SK-N-SH (cell line): ENCODE measurements around the gene ANO6. TPM values are rescaled to one million over a fixed set of nuclear protein-coding genes. Genes with fewer than 3 reads are reported as not detected.
A peak's percentile ranks its signal among the peaks of the same experiment; 100 is the strongest.

Source experiments
- CTCF ChIA-PET: fragments of 300-600, 350-600 bp; formaldehyde crosslinking; extraction: SDS; loops from one replicate; lab custom pipeline; 2021; lab: Yijun Ruan, JAX
- POLR2A ChIA-PET: fragments of 350-600 bp; sonication (Branson Sonifier 250); formaldehyde crosslinking; extraction: SDS; loops from one replicate; lab custom pipeline; 2020; ENCODE audit warnings: antibody characterized with exemption, inconsistent platforms; lab: Yijun Ruan, JAX
- DNase-seq: peaks from one replicate; pipeline ENCODE4 v3.0.0; 2012
- H2AFZ ChIP-seq: fragments of 200-600 bp; sonication (generic); 2 replicates; pipeline ENCODE4 v1.8.1; 2016; ENCODE audit warnings: antibody characterized with exemption, mild to moderate bottlenecking, low read depth
- H3F3A ChIP-seq: fragments of 200-600 bp; sonication (generic); replicated peaks from 2 replicates; pipeline ENCODE3; 2016; ENCODE audit warnings: antibody characterized with exemption, mild to moderate bottlenecking; ENCODE audit not compliant: insufficient read depth
- H3K27ac ChIP-seq, 2 experiments: fragments of 200-500 bp in 1 of 2; fragments of 200-600 bp in 1 of 2; sonication (Bioruptor generic) in 1 of 2; sonication (generic), shearing (Covaris generic) in 1 of 2; 2 replicates each; pipeline versions ENCODE4 v1.5.1 to v1.6.1; 2014 to 2016; ENCODE audit warnings: low read depth in 2 of 2, inconsistent platforms in 1 of 2, low read length in 1 of 2, mild to moderate bottlenecking in 1 of 2, mixed read lengths in 1 of 2
- H3K27me3 ChIP-seq: fragments of 200-600 bp; sonication (generic), shearing (Covaris generic); 2 replicates; pipeline ENCODE4 v1.6.1; 2016; ENCODE audit warnings: mixed run types; ENCODE audit not compliant: insufficient read depth
- H3K36me3 ChIP-seq, 2 experiments: fragments of 200-500 bp in 1 of 2; fragments of 200-600 bp in 1 of 2; sonication (Bioruptor generic) in 1 of 2; sonication (generic) in 1 of 2; replicated peaks in 1 of 2; 2 replicates each; pipeline versions ENCODE3 to v1.5.1; 2014 to 2016; ENCODE audit warnings: low read length in 1 of 2, mild to moderate bottlenecking in 1 of 2; ENCODE audit not compliant: insufficient read depth in 2 of 2, control insufficient read depth in 1 of 2
- H3K4me1 ChIP-seq, 2 experiments: fragments of 200-500 bp in 1 of 2; fragments of 200-600 bp in 1 of 2; sonication (Bioruptor generic) in 1 of 2; sonication (generic), shearing (Covaris generic) in 1 of 2; 2 replicates each; pipeline versions ENCODE4 v1.5.1 to v1.6.1; 2014 to 2016; ENCODE audit warnings: low read depth in 1 of 2, low read length in 1 of 2, mixed run types in 1 of 2; ENCODE audit not compliant: insufficient read depth in 2 of 2, control insufficient read depth in 1 of 2
- H3K4me2 ChIP-seq: fragments of 200-600 bp; sonication (generic), shearing (Covaris generic); 2 replicates; pipeline ENCODE4 v1.6.1; 2017; ENCODE audit warnings: mixed run types
- H3K4me3 ChIP-seq, 2 experiments: fragments of 200-500 bp in 1 of 2; fragments of 200-600 bp in 1 of 2; sonication (Bioruptor generic) in 1 of 2; sonication (generic), shearing (Covaris generic) in 1 of 2; 2 replicates each; pipeline versions ENCODE4 v1.5.1 to v1.8.1; 2014 to 2016; ENCODE audit warnings: low read depth in 2 of 2, inconsistent platforms in 1 of 2, low read length in 1 of 2, mild to moderate bottlenecking in 1 of 2, mixed read lengths in 1 of 2, moderate library complexity in 1 of 2
- H3K79me2 ChIP-seq: fragments of 200-600 bp; sonication (generic); 2 replicates; pipeline ENCODE4 v1.8.1; 2017; ENCODE audit warnings: mild to moderate bottlenecking; ENCODE audit not compliant: insufficient read depth
- H3K9ac ChIP-seq: fragments of 200-600 bp; sonication (generic); 2 replicates; pipeline ENCODE4 v1.6.1; 2017; ENCODE audit warnings: mixed run types
- H3K9me2 ChIP-seq: fragments of 200-600 bp; sonication (generic); 2 replicates; pipeline ENCODE4 v1.6.1; 2017; ENCODE audit warnings: mixed run types
- H3K9me3 ChIP-seq: fragments of 200-600 bp; sonication (generic); 2 replicates; pipeline ENCODE4 v1.6.1; 2017; ENCODE audit warnings: mixed run types, mild to moderate bottlenecking, moderate library complexity
- H4K20me1 ChIP-seq: fragments of 200-600 bp; sonication (generic); 2 replicates; pipeline ENCODE4 v1.6.1; 2017; ENCODE audit warnings: mild to moderate bottlenecking, mixed run types; ENCODE audit not compliant: insufficient read depth
- CTCF ChIP-seq: fragments of 200-600 bp; sonication (generic); IDR thresholded peaks from 2 replicates; pipeline ENCODE4 v1.6.1; 2017; ENCODE audit warnings: antibody characterized with exemption, mild to moderate bottlenecking, moderate library complexity
- ELF1 ChIP-seq: IDR thresholded peaks from 2 replicates; pipeline ENCODE4 v1.4.0; 2012
- EP300 ChIP-seq, 2 experiments: IDR thresholded peaks; 2 replicates each; pipeline versions ENCODE4 v1.4.0 to v1.6.1; 2012; ENCODE audit warnings: borderline replicate concordance in 1 of 2, low read depth in 1 of 2, low read length in 1 of 2
- EZH2phosphoT487 ChIP-seq: fragments of 200-600 bp; sonication (generic); IDR thresholded peaks from 2 replicates; pipeline ENCODE4 v1.6.1; 2017; ENCODE audit warnings: low read depth, mixed run types, mild to moderate bottlenecking, antibody characterized with exemption, moderate library complexity, borderline replicate concordance
- FOSL2 ChIP-seq: IDR thresholded peaks from 2 replicates; pipeline ENCODE4 v1.4.0; 2012; ENCODE audit warnings: low read depth, mild to moderate bottlenecking, moderate library complexity, borderline replicate concordance
- FOXJ3 ChIP-seq: sonication (generic); formaldehyde crosslinking; IDR thresholded peaks from 2 replicates; pipeline ENCODE4 v1.5.1; 2020; ENCODE audit warnings: mild to moderate bottlenecking, missing genetic modification reagents
- FOXM1 ChIP-seq: IDR thresholded peaks from 2 replicates; pipeline ENCODE4 v1.4.0; 2012; ENCODE audit warnings: low read depth, mild to moderate bottlenecking
- GABPA ChIP-seq: IDR thresholded peaks from 2 replicates; pipeline ENCODE4 v1.4.0; 2012; ENCODE audit warnings: low read depth, mild to moderate bottlenecking
- GATA2 ChIP-seq: sonication (generic); formaldehyde crosslinking; IDR thresholded peaks from 2 replicates; pipeline ENCODE4 v1.5.0; 2020; ENCODE audit warnings: mild to moderate bottlenecking, missing genetic modification reagents
- JUND ChIP-seq: IDR thresholded peaks from 2 replicates; pipeline ENCODE4 v1.4.0; 2012
- MAX ChIP-seq: IDR thresholded peaks from 2 replicates; pipeline ENCODE4 v1.4.0; 2012; ENCODE audit warnings: low read depth
- MEF2A ChIP-seq: IDR thresholded peaks from 2 replicates; pipeline ENCODE4 v1.4.0; 2012; ENCODE audit warnings: low read depth, borderline replicate concordance
- MXI1 ChIP-seq: IDR thresholded peaks from 2 replicates; pipeline ENCODE4 v1.6.1; 2012; ENCODE audit warnings: mild to moderate bottlenecking, low read depth, low read length, improper control_type of control experiment
- NFIC ChIP-seq: IDR thresholded peaks from 2 replicates; pipeline ENCODE4 v1.4.0; 2012; ENCODE audit warnings: borderline replicate concordance
- NRF1 ChIP-seq: IDR thresholded peaks from 2 replicates; pipeline ENCODE4 v1.6.1; 2012; ENCODE audit warnings: low read depth, mild to moderate bottlenecking, low read length
- PBX3 ChIP-seq: IDR thresholded peaks from 2 replicates; pipeline ENCODE4; 2012
- REST ChIP-seq: IDR thresholded peaks from 2 replicates; pipeline ENCODE4 v1.6.1; 2012; ENCODE audit warnings: mild to moderate bottlenecking, low read depth, low read length, moderate library complexity
- RFX5 ChIP-seq: IDR thresholded peaks from 2 replicates; pipeline ENCODE4 v1.6.1; 2012; ENCODE audit warnings: mild to moderate bottlenecking, improper control_type of control experiment, low read length
- RXRA ChIP-seq: IDR thresholded peaks from 2 replicates; pipeline ENCODE4 v1.4.0; 2012; ENCODE audit warnings: low read depth, mild to moderate bottlenecking, borderline replicate concordance
- TAF1 ChIP-seq: IDR thresholded peaks from 2 replicates; pipeline ENCODE4 v1.6.1; 2012; ENCODE audit warnings: low read depth, mild to moderate bottlenecking, low read length, moderate library complexity, borderline replicate concordance
- TCF12 ChIP-seq: IDR thresholded peaks from 2 replicates; pipeline ENCODE4 v1.4.0; 2012
- YY1 ChIP-seq: IDR thresholded peaks from 2 replicates; pipeline ENCODE4 v1.4.0; 2012; ENCODE audit warnings: low read depth, mild to moderate bottlenecking
- WGBS: methylation state at CpG from one replicate; pipeline ENCODE4 v1.1.6; 2017; ENCODE audit warnings: low lambda C conversion rate; 5-methylcytosine and 5-hydroxymethylcytosine counted together
- polyA plus RNA-seq, 3 experiments: library from polyadenylated mRNA; depleted of rRNA; stranded (reverse); fragments of >200 nt; gene quantifications; 2 replicates each; pipeline ENCODE4 v1.2.3, GENCODE V29; 2012

Gene ANO6
- polyA plus RNA-seq, 1 of the 3 experiments (the other 2 are of a cell fraction), result 20.1 TPM

GRCh38 chr12:45309836-45310626, 94.1 kb downstream of the ANO6 start:
- TF ChIP-seq FOXJ3 (no peak), TAF1 (no peak), EP300 (IDR thresholded peaks at IDR 0.05; ENCODE audit: borderline replicate concordance in 1 of 2, low read depth in 1 of 2, low read length in 1 of 2) (peak in 1 of 2 experiments; percentile 46; a peak in 1 of 4 replicates), FOXM1 (no peak), PBX3 (peak; percentile 42), NRF1 (no peak), RXRA (no peak), CTCF (peak; percentile 23), REST (no peak), NFIC (no peak), MXI1 (no peak), ELF1 (no peak), MAX (no peak), EZH2phosphoT487 (no peak), FOSL2 (no peak), JUND (no peak), YY1 (no peak), GATA2 (CRISPR knock-in tag) (no peak), TCF12 (peak; percentile 19; the same call in 1 of the 2 replicates), GABPA (no peak), RFX5 (no peak), MEF2A (no peak)
- TF ChIP-seq, all 33 proteins: peak for 4
- Histone ChIP-seq H3K27me3 (no peaks in the 10 kb centered on the region), H3K9me2 (no peaks in the 10 kb centered on the region), H3K4me1 (peaks cover 7 to 26% of the 10 kb centered on the region in 2 experiments; a peak in 3 of 4 replicates), H3K9me3 (no peaks in the 10 kb centered on the region), H3K36me3 (peaks cover 5 to 12% of the 10 kb centered on the region in 2 experiments), H3K27ac (peak overlapping the region; percentile 88 to 89), H3K9ac (no peak overlapping the region; the same call in 1 of the 2 replicates), H3K79me2 (peaks cover 27% of the 10 kb centered on the region; the same call in 1 of the 2 replicates), H3K4me2 (peak overlapping the region; percentile 34; the same call in 1 of the 2 replicates), H4K20me1 (no peaks in the 10 kb centered on the region), H3K4me3 (no peak overlapping the region), H3F3A (peaks cover 20% of the 10 kb centered on the region), H2AFZ (no peak overlapping the region)
- POLR2A ChIA-PET, result no interaction called here
- CTCF ChIA-PET, result interaction anchor here (0.6 to 2.9 kb wide), 3 partner anchors 9 to 1150 kb away, joined by 3 to 8 read pairs (median 4); no protein-coding TSS in a partner anchor
- 19% methylated on average over 1 of the region's 1 CpG for WGBS
- DNase-seq, result no peak
